ENCODE results near the gene LARGE2.
A peak's percentile ranks its signal among the peaks of the same experiment; 100 is the strongest.

LARGE2 gene

DNA sequence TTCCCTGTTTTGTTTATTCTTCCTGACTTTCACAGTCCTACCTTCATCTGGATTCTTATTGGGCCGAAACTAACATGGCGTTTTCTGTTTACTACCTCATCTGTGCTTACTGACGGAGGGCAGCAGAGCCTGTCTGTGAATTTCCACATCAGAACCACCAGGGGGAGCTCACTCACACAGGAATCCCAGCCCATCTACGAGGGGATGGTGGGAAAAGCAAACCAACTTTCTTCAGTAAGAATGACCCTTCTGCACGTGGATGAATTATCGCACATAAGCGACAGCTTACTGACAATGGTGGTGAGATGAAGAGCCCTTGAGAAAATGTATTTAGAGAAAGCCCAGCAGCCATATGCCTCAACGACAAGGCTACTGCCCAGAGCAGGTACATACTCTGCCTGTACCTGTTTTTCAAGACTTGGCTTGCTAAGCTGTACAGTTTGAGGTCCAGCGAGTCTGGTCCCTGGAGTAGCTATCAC lies 42.5 kb downstream of the LARGE2 start:
- peak; percentile 72 for DNase-seq (ENCODE audit: low spot score)

DNA sequence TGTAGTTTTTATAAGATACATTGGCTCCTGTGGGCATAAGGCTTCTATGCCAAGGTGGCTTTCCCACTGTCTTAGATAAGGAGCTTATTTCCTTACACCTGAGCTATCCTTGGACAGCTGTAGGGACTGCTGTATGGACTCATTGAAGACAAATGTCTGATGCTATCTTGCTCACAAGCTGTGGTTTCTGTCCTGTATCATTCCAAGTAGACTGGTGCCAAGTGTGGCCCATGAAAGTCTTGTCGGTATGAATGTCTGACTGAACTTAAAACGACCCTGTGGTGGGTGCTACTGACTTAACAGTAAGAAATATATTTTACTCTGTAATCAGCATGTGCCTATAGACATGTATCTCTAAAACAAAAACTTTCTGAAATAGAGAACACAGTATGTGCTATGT lies 45.0 kb downstream of the LARGE2 start:
- DNase-seq (ENCODE audit: low spot score) = no peak

DNA sequence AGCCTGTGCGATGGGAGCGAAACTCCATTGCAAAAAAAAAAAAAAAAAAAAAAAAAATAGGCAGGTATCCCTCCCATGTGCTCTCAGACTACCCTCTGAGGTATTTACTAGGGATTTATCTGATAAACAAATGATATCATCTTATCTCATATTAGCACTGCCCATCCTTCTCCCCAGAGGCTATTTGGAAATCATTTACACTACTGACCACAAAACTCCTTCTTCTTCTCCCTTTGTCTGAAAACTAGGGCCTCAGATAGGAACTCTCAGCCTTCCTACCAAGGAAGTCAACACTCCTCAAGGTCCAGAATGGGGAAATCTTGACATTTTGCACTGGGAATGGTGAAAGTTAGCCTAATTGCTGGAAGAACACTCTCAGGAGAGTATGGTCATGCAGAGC lies 46.4 kb downstream of the LARGE2 start:
- no peak for DNase-seq (ENCODE audit: low spot score)

DNA sequence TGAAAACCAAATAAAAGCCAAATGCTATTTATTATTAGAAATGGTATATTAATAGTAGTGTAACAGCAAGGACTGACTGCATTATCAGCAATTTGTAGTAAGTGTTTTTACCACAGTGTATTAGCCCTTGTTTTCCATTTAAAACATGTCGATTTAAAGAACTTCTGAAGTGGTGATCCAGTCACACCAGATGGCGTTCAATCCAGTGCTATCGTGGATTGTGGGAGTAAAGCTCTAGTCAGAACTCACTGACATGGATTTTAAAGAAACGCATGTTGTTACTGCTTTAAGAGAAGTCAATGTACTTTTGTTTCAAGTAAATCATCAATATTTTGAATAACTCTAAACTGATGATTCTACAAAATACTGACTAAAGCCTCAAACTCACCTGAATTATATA lies 51.1 kb downstream of the LARGE2 start:
- DNase-seq (ENCODE audit: low spot score) = no peak

DNA sequence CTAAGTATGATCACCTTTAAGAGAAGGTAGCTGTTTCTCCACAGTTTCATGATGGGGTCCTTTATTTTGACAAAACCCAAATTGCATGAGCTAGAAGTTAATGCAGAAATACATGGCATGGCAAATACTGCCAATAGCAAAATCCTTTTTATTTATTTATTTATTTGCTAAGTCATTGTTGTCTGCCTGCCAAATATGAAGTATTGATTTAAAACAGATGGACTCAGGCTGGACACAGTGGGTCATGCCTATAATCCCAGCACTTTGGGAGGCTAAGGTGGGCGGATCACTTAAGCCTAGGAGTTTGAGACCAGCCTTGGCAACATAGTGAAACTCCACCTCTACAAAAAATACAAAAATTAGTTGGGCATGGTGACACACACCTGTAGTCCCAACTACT lies 52.4 kb downstream of the LARGE2 start:
- DNase-seq (ENCODE audit: low spot score) = no peak

Measured in hepatic stellate cell (primary cell).